Right renal cortex interstitium (tissue), 3 donors: Measurements from ENCODE around the gene SLC2A11. TPM values are rescaled to one million over a fixed set of nuclear protein-coding genes. Genes with fewer than 3 reads are reported as not detected.

Experiments used
- DNase-seq, 3 donors: peaks; one replicate each; pipeline ENCODE4 v3.0.0-alpha.2; 2013; ENCODE audit warnings: low read depth in 3 of 3, low spot score in 2 of 3
- polyA plus RNA-seq, 3 donors: library from polyadenylated mRNA; unstranded; fragments of 120-200 nt; gene quantifications; one replicate each; pipeline ENCODE4 v1.2.1, GENCODE V29; 2013; ENCODE audit not compliant: insufficient read length in 3 of 3

SLC2A11 gene, protein sequence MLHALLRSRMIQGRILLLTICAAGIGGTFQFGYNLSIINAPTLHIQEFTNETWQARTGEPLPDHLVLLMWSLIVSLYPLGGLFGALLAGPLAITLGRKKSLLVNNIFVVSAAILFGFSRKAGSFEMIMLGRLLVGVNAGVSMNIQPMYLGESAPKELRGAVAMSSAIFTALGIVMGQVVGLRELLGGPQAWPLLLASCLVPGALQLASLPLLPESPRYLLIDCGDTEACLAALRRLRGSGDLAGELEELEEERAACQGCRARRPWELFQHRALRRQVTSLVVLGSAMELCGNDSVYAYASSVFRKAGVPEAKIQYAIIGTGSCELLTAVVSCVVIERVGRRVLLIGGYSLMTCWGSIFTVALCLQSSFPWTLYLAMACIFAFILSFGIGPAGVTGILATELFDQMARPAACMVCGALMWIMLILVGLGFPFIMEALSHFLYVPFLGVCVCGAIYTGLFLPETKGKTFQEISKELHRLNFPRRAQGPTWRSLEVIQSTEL
- polyA plus RNA-seq = 10 to 100 TPM; 20.1 to 22.5 (median 20.8) TPM

DNA sequence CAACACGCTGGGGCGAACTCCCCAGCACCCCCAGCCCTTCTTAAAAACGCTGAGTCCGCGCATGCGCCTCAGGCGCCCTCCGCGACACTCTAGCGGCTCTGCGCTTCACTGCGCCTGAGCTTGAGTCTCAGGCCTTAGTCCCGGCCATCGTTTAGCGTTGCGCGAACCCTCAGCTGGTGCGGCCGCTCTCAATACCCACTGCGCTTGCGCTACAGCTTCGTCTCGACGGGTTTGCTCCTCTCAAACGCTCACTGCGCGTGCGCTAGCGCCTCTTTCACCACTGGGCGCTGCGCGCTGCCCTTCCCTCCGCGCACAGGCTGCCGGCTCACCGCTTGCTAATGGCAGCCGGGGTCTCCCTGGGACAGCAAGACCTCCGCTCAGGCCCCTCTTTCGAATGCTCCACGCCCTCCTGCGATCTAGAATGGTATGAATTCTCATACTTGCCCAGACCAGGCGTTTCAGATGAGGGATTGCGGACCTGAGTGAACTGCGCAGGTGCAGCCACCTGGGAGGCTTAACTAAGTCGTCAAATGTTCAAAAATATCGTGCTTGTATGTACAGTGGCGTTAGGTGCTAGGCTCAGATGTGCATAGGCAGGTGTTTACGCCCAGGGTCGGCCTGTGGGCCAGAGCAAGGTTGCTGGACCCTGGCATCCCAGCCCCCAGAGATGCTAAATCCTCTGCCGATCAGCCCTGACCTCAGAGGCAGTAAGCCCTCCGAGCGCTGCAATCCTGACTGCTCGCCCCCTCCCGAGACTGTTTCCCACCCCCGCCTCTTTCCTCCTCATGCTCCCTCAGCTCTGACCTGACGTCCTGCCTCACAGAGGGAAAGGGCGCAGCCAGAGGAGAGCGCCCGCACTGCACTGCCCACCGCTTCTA, at the start of gene SLC2A11:
SLC2A11 (plus strand) TSS at position 270 of the 878 bp plus-strand sequence; CDS start at position 395, 125 bp downstream.
- peak; percentile 93 to 98 (median 95) for DNase-seq

DNA sequence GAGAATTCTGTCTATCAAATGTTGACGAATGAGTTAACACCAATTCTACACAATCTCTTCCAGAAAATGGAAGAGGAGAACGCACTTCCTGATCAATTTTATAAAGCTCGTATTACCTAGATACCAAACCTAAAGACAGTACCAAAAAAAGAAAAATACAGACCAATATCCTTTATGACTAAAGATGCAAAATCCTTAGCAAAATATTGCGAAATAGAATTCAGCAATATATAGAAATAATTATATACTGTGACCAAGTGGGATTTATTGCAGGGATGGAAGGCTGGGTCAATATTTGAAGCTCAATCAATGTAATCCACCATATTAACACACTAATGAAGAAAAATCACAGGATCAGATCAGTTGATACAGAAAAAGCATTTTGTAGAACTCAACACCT, 45.3 kb upstream of the SLC2A11 start:
- DNase-seq = no peak

DNA sequence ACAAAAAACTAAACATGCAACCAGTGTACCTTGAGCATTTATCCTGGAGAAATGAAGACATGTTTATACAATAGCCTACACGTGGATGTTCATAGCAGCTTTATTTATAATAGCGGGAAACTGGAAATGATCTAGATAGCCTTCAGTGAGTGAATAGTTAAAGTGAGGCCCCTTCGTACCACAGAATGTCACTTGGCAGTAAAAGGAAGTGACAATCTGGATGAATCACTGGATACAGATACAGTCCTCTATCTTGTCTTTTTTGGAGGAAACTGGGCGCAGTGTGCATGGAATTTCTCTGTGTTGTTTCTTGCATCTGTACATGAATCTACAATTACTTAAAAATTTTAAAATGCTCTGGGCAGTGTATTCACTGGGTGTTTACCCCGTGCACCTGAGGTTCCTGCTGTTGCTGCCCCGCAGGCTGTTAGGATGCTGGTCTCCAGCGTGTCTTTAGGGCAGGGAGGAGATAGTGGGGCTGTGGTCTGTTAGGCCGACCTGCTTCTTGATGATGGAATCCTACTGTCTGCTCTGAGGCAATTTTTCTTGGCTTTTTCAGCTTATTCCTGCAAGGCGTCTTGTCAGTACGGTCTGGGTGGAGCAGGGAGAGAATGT, 42.0 kb upstream of the SLC2A11 start:
- no peak for DNase-seq

DNA sequence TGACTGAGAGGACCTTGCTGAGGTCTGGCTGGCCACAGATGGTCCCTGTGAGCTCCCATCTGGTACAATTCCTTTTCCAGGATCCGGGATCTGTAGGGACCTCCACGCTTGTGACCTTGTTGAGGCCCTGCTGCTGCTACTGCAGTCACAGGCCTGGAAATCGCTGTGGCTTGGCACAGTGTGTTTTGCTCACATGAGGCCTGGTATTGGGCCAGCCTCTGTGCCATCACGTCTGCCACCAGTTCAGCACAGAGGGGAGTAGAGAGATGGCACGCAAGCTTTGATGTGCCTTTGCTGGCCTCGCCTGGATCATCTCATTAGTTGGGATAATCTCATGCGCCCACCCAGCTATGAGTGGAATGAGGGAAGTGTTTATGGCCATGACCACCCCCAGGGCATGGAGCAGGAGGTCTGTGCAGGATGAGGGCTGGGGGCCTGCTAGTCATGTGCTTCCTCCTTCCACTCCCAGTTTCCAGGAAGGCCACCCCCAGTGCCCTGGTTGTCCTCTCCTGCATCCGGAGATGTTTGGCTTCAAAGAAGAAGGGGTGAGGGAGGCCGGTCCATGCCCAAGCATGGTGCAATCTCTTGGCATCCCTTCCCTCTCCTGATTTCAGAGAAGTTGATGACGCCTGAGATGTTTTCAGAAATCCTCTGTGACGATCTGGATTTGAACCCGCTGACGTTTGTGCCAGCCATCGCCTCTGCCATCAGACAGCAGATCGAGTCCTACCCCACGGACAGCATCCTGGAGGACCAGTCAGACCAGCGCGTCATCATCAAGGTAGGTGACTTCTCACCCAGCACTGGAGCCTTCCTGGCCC, 41.3 kb upstream of the SLC2A11 start:
- no peak for DNase-seq

DNA sequence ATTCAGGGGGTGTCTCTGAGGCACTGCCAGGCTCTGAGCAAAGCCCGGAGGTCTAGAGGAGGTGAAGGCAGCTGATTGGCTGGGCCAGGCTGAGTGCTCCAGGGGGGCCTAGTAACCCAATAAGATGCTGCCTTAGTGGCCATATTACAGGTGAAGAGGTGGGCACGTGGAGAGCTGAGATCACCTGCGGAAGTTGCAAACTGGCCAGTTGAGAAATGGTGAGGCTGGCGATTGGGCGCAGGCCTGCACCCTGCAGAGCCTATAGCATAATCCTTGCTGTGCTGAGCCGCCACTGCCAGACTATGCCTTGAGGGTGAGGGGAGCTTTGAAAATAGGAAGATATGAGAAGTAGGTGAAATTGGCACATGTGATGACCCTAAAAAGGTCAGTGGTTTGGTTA, 40.5 kb upstream of the SLC2A11 start:
- no peak for DNase-seq

DNA sequence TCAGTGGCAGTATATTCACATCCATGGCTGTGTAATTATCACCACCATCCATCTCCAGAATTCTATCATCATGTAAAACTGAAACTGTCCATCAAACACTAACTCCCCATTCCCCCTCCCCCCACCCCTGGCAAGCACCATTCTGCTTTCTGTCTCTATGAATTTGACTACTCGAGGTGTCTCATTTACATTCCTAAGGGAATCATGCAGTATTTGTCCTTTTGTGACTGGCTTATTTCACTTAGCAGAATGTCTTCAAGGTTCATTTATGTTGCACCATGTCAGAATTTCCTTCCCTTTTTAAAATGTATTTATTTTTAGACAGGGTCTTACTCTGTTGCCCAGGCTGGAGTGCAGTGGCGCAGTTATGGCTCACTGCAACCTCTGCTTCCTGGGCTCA, 39.1 kb upstream of the SLC2A11 start:
- DNase-seq = no peak

DNA sequence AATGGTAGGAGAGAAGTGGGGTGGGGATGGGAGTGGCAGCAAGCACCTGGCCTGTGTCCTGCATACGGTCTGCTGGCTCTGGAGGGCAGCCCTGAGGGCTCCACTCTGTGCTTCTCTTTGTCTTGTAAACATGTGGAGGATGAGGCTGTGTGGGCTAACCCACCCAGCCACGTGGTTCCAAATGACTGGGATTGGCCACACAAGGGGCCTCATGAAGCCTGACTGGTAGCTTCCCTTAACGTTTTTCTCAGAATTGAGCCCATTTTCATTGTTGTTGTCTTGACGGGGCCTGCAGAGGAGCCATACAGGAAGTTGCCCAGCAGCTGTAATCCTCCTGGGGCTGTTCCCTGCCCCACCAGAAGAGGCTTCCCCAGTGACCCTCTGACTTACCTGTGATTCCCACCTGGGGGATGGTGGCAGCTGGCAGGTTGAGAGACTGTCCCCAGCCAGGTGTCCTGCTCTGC, 36.9 kb upstream of the SLC2A11 start:
- DNase-seq = no peak

DNA sequence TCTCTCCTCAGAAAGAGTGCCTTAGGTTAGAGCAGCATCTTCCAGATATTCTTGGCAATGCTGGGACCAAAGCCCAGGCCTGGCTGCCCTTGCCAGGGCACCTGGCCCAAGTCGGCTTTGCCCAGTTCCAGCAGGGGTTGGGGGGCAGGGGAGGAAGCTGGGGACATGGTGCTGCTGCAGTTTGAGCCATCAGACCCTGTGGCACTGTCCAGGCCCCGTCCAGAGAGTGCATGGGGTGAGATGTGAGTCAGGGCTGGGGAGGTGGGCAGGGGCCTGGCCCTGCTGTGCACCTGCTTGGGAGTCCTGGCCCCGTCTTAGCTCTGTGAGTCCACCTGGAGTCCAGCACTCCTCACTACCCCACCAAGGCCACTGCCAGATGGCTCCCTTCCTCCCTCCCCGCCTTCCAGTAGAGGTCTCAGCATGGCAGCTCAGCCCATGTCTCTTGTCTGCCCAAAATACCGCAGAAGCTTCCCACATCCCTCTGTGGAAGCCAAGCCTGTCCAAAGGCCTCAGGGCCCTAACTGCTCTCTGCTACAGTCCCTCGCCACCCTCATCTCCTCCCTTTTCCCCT, 35.5 kb upstream of the SLC2A11 start:
- no peak for DNase-seq

DNA sequence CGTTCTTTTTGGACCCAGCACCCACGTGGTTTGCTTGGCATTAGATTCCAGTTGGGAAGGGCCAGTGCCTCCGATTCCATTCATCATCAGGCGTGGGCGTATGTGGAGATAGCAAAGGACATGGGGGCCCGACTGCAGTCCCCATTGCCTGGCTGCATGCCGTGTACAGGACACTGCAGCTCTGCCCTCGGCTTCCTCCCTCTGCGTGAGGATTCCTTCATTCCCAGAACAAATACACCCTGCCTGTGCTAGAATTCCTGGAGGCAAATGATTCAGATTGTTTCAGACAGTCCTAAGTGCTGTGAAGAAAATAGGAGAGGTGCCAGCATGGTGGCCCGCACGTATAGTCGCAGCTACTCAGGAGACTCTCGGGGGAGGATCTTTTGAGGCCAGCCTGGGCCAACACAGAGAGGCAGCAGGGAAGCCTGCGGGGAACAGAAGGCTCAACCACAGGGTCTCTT, 34.3 kb upstream of the SLC2A11 start:
- DNase-seq = no peak

DNA sequence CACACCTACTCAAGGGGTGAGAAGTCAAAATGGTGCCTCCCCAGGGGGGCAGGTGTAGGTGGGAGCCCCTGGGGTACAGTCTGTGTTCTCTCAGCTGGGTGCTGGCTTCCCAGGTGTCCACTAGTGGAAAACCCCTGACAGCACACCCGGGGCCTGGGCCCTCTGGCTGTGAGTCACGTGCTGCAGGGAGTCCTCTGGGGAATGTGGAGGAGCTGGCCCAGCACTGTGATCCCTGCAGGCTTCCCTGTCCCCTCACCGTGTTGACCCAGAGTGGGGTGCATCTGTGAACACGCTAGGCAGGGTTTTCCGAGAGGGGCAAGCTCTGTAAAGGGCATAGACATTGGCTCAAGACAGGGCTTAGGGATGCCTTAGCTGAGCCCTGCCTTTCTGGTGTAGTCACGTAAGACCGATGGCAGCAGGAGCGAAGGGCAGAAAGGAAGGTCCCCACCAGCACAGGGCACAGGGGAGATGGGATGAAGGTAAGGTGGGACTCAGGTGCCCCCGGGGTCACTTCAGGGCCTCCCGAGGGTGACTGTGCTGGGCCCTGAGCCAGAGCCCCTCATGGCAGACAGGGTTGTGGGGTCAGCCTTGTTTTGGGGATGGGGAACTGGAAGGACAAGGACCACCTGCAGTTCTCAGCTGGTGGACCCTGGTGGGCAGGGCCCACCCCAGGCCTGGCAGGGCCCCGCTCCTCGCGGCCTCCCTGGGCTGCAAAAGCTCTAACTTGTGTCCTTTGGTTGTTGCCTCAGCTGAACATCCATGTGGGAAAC, 33.0 kb upstream of the SLC2A11 start:
- no peak for DNase-seq

DNA sequence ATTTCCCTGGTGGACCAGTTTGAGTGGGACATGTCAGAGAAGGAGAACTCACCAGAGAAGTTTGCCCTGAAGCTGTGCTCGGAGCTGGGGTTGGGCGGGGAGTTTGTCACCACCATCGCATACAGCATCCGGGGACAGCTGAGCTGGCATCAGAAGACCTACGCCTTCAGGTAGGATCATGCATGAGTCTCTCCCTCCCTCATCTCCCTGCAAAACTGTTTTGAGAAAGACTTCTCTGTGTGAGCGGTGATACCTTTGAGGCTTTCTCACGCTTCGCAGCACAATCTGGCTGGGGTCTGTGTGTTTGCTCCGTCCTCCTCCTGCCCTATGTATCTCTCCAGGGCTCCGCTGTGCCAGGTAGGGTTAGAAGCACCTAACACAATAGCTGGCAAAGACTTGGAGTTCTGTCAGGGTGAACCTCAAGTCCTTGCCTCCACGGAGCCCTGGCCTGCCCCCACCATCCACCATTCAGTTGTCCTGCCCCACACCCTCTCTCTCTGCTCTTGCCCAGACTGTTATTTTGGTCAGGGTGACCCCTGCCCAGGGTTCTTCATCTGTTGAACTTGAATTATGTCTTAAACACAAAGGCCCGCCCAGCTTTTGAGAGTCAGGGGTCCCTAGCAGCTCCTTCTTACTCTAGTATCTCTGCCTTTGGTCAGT, 32.3 kb upstream of the SLC2A11 start:
- DNase-seq = no peak

DNA sequence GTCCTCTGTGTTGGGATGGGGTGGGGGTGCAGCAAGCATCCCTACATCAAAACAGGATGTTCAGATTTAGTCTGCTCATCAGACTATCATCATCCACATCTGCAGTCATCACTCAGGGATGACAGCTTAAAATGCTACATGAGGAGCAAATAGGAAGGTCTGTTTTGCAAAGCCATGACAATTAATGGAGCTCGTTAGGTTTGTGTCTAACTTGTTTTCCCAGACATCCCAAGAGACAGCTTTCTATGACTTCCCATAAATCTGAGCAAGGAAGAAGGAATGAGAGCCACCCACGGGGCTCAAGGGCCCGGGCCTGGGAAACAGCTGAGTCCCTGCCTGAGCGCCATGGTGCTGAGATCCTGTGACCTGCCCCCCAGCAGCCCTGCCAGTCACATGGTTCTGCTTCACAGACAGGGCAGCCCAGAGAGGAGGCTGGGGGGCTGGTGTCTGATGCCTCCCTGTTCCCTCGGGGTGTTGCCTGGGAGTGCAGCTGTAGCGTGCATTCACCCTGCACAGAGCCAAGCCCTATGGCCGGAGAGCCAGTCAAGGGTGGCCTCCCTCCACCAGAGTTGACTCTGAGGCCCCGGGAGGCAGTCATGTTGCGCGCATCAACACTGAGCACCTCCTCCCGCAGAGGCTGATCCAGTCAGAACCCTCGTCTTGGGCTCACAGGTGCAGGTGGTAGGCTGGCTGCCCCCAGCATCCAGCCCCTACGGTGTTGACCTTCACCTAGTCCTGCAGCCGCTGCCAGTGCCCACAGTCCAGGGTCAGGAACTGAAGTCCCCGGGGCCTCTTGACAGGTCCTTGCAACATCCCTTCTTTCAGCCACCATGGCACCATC, 30.9 kb upstream of the SLC2A11 start:
- no peak for DNase-seq

DNA sequence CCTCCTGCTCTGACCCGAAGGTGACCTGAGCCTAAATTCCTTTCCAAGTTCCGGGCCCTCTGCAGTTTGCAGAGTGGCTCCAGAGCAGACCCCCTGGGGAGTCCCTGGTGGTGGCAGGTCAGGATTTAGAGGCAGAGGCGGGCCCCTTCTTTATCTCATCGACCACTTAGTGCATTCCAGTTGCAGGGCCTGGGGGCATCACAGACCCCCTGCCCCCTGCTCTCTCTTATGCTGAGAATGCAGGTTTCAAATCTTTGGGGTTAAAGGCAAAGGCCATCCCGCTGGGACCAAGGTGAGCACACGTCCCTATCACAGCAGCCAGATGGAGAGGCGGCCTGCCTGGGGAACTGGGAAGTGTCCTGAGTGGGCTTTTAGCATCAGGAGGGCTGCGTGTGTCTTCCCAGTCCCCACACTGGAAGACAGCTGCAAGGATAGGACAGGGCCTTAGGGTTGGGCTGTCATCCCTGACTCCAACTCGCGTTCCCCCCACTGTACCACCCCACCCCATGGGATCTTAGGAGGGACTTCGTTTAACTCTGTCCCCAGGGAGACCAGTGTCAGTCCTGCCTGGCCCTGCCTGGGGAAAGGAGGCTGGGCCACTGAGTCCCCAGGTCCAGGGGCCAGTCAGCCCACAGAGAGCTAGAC, 30.2 kb upstream of the SLC2A11 start:
- no peak for DNase-seq

DNA sequence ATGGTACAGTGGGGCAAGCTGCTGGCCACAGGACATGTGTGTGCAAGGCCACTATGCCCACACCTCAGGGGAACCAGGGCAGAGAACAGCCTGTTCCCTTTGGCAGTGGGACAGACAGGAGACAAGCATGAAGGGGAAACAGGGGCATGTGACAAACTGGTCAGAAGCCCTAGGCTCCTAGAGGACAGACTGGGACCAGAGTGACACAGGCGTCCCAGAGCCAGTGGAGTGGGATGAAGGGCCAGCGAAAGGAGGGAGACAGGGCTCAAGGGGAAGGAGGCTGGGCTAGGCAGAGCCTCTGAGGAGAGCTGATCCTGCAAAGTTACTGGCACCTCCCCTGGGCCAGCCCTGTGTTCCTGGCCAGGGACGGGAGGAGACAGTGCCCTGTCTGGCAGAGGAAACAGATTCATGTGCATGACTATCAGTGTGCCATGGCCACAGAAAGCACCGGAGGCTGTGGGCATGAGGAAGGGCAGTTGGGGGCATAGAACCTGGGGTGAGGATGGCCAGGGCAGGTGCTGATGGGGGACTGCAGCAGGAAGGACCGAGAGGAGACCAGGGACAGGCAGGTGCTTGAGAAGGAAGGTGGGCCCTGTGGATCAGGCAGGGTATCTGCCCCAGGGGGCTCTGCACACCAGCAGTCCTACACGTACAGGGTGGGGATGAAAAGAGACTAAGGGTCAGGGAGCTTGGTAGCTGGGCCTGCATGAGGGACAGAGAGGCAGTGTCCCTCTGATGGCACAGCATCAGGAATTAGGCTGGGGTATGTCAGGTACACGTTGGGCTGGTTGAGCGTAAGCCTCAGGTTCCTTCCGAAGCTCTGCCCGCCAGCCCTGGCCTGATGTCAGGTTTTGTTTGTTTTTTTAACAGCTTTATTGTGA, 28.6 kb upstream of the SLC2A11 start:
- DNase-seq = no peak

DNA sequence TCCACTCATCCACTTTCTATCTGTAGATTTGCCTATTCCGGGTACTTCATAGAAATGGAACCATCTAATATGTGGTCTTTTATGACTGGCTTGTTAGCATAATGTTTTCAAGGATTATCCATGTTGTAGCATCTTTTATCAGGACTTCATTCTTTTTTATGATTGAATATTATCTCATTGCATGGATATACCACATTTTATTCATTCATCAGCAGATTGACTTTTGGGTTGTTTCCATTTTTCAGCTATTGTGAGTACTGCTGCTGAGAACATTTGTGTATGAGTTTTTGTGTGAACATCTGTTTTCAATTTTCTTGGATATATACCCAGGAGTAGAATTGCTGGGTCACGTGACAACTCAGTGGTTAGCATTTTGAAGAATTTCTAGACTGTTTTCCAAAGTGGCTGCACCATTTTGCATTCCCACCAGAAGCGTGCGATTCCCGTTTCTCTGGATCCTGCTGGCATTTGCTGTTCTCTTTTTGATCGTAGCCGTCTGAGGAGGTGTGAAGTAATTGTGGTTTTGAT, 27.8 kb upstream of the SLC2A11 start:
- no peak for DNase-seq

DNA sequence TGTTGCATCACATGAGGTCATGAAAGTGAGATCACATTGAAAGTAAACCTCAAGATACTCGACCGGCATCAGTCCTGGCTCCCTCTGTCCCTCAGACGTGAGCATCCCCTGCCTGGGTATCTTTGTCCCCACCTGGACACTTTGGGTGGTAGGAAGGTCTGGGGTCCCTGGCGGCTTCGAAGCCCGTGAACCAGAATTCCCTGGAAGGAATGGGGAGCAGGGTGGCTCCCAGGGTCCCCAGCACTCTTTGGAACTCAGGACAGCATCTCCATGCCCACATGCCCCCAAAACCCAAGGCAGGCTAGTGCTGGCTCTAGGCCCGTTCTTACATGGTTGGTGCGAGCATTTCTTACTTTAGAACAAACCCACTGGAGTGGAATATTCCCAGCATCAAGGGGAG, 26.4 kb upstream of the SLC2A11 start:
- no peak for DNase-seq
